ENCODE measurements around the gene MAP7D3.

GRCh38 chrX:136202889-136203288, 48.3 kb downstream of the MAP7D3 start:
- no peak for TF ChIP-seq ZFP30 (CRISPR knock-in tag; IDR thresholded peaks at IDR 0.05)
- TF ChIP-seq PATZ1 (CRISPR knock-in tag; IDR thresholded peaks at IDR 0.05; ENCODE audit: borderline replicate concordance) = no peak; the same call in 1 of the 2 replicates
- no peak for TF ChIP-seq POU6F1 (CRISPR knock-in tag; IDR thresholded peaks at IDR 0.05; ENCODE audit: borderline replicate concordance, low read depth)
- no peak for TF ChIP-seq ZC3H10 (CRISPR knock-in tag; IDR thresholded peaks at IDR 0.05)
- TF ChIP-seq ZFP3 (CRISPR knock-in tag; IDR thresholded peaks at IDR 0.05) = no peak
- no peak for TF ChIP-seq ARNTL (CRISPR knock-in tag; IDR thresholded peaks at IDR 0.05; ENCODE audit: borderline replicate concordance, low read depth)
- TF ChIP-seq TSHZ2 (CRISPR knock-in tag; IDR thresholded peaks at IDR 0.05) = no peak
- TF ChIP-seq OSR1 (CRISPR knock-in tag; IDR thresholded peaks at IDR 0.05) = no peak
- TF ChIP-seq CSRNP3 (CRISPR knock-in tag; IDR thresholded peaks at IDR 0.05) = no peak
- TF ChIP-seq ISL1 (CRISPR knock-in tag; IDR thresholded peaks at IDR 0.05) = peak; percentile 76
- no peak for TF ChIP-seq CREB5 (CRISPR knock-in tag; IDR thresholded peaks at IDR 0.05; ENCODE audit: low read depth)
- no peak for TF ChIP-seq ZNF8 (CRISPR knock-in tag; IDR thresholded peaks at IDR 0.05)
- no peak for TF ChIP-seq SNAI2 (CRISPR knock-in tag; IDR thresholded peaks at IDR 0.05)

All from SK-N-SH treated with all-trans-retinoic acid at 6 μM for 48 hours (cell line).